Testis (tissue), 2 donors: ENCODE results near the gene MOSMO.

Experiments
- POLR2A ChIP-seq: fragments of 450-650 bp; IDR thresholded peaks from one replicate; pipeline ENCODE4 v1.6.1; 2017; ENCODE audit warnings: antibody characterized with exemption, mild to moderate bottlenecking, moderate library complexity
- TF ChIP-seq, protein P1 (sequence below), 3 experiments: fragments of 450-650 bp in 2 of 3; fragments of 200-600 bp in 1 of 3; sonication (generic) in 1 of 3; IDR thresholded peaks; one replicate each; pipeline ENCODE4 v1.5.1; 2016 to 2019; ENCODE audit warnings: antibody characterized with exemption in 3 of 3, mild to moderate bottlenecking in 2 of 3, moderate library complexity in 1 of 3

DNA sequence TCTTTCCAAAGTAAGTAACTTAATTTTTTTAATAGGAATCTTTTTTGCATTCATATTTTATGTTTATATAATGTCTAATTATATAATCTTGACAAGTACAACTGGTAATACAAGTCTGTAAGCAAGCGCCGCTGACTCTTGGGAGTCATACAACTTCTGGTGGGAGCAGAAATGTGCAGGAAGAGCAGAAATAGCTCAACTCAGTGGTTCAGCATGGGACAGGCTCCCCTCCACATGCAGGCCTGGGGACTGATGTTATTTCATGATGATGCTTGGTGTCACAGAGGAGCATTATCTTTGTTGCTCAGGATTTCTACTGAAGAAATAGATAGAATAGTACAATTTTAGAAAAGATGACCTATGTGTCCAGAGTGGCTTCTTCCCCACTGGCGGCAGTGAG is 44.0 kb upstream of the MOSMO start:
- TF ChIP-seq, protein P1, sequence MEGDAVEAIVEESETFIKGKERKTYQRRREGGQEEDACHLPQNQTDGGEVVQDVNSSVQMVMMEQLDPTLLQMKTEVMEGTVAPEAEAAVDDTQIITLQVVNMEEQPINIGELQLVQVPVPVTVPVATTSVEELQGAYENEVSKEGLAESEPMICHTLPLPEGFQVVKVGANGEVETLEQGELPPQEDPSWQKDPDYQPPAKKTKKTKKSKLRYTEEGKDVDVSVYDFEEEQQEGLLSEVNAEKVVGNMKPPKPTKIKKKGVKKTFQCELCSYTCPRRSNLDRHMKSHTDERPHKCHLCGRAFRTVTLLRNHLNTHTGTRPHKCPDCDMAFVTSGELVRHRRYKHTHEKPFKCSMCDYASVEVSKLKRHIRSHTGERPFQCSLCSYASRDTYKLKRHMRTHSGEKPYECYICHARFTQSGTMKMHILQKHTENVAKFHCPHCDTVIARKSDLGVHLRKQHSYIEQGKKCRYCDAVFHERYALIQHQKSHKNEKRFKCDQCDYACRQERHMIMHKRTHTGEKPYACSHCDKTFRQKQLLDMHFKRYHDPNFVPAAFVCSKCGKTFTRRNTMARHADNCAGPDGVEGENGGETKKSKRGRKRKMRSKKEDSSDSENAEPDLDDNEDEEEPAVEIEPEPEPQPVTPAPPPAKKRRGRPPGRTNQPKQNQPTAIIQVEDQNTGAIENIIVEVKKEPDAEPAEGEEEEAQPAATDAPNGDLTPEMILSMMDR (IDR thresholded peaks at IDR 0.05), result no peak
- no peak for TF ChIP-seq POLR2A
